ENCODE measurements around the gene FGFBP1.
A peak's percentile ranks its signal among the peaks of the same experiment; 100 is the strongest.
"Not testable (repeated sequence)": the region's sequence is repeated elsewhere in the genome, so short reads cannot be mapped to it uniquely, and the experiment has no call there.

The FGFBP1 gene

GRCh38 chr4:15944895-15945294 lies 6.4 kb upstream of the FGFBP1 start:
- DNase-seq: no peak

GRCh38 chr4:15942283-15942682 lies 3.7 kb upstream of the FGFBP1 start:
- DNase-seq: no peak

GRCh38 chr4:15938182-15938581 lies 358 bp downstream of the FGFBP1 start:
- no peak for DNase-seq

- no peak for DNase-seq
Observed at GRCh38 chr4:15936495-15936894, 2.0 kb downstream of the FGFBP1 start.

- DNase-seq: no peak
Observed at GRCh38 chr4:15935504-15936402, 2.8 kb downstream of the FGFBP1 start.

- no peak for DNase-seq
Observed at GRCh38 chr4:15934259-15934658, 4.3 kb downstream of the FGFBP1 start.

GRCh38 chr4:15931451-15932210 lies 6.9 kb downstream of the FGFBP1 start:
- DNase-seq: no peak

GRCh38 chr4:15930314-15930713 lies 8.2 kb downstream of the FGFBP1 start:
- DNase-seq: no peak

- no peak for DNase-seq
Observed at GRCh38 chr4:15929540-15929939, 9.0 kb downstream of the FGFBP1 start.

GRCh38 chr4:15928883-15929282 lies 9.7 kb downstream of the FGFBP1 start:
- DNase-seq: no peak

GRCh38 chr4:15926486-15926885 lies 12.1 kb downstream of the FGFBP1 start:
- no peak for DNase-seq

GRCh38 chr4:15925830-15926229 lies 12.7 kb downstream of the FGFBP1 start:
- DNase-seq: no peak

- no peak for DNase-seq
Observed at GRCh38 chr4:15921592-15921932, 17.0 kb downstream of the FGFBP1 start.

- DNase-seq: peak; percentile 22
Observed at GRCh38 chr4:15920723-15921591, 17.6 kb downstream of the FGFBP1 start.

- DNase-seq: no peak
Observed at GRCh38 chr4:15918484-15919129, 19.9 kb downstream of the FGFBP1 start.

GRCh38 chr4:15917297-15917696 lies 21.2 kb downstream of the FGFBP1 start:
- no peak for DNase-seq

GRCh38 chr4:15916358-15916757 lies 22.2 kb downstream of the FGFBP1 start:
- DNase-seq: not testable (repeated sequence)

- DNase-seq: no peak
Observed at GRCh38 chr4:15914736-15915135, 23.8 kb downstream of the FGFBP1 start.

GRCh38 chr4:15914291-15914690 lies 24.2 kb downstream of the FGFBP1 start:
- no peak for DNase-seq

GRCh38 chr4:15913631-15913970 lies 24.9 kb downstream of the FGFBP1 start:
- no peak for DNase-seq

GRCh38 chr4:15912961-15913630 lies 25.4 kb downstream of the FGFBP1 start:
- DNase-seq: no peak

GRCh38 chr4:15912236-15912635 lies 26.3 kb downstream of the FGFBP1 start:
- no peak for DNase-seq
